Stimulated activated naive CD4-positive, alpha-beta T cell (primary cell): ENCODE results near the gene NCS1.

Source experiments
- DNase-seq, 6 experiments: peaks; one replicate each; lab custom pipeline; 2025; lab: John Stamatoyannopoulos, UW

NCS1 gene

DNA sequence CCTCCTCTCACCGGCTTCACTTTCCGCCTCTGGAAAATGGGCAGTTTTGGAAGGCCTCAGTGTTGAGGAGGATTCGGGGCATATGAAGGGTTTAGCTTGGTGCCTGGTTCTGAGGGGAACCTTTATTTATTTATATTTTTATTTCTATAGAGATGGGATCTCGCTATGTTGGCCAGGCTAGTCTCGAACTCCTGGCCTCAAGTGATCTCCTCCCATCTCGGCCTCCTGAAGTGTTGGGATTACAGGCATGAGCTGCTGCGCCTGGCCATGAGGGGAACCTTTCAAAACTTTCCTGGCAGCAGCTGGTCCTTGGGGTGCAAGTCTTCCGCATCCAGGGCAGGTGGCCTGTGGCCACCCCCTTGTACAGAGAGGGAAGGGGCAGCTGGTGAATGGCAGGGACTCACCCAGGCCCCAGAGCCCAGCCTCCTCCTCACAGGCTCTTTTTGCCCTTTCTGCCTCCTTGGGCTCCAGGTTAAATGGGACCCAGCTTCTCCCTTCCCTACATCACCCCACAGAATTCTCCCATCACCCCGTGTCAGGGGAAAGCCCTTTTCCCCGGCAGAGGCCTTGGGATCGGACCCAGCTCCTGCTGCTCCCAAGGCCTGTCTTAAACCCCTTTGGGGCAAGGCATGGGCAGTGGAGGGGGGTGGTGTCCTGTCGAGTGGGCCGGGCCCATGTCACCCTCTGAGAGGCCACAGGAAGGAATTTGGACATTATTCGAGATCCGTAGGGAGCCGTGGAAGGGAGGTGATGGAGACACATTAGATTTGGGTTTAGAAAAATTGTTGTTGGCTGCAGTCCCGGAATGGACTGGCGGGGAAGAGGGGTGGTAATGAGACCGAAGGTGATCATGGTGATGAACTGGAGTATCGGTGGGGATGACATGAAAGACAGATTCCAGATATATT is 5.9 kb downstream of the NCS1 start:
- DNase-seq: no peak

DNA sequence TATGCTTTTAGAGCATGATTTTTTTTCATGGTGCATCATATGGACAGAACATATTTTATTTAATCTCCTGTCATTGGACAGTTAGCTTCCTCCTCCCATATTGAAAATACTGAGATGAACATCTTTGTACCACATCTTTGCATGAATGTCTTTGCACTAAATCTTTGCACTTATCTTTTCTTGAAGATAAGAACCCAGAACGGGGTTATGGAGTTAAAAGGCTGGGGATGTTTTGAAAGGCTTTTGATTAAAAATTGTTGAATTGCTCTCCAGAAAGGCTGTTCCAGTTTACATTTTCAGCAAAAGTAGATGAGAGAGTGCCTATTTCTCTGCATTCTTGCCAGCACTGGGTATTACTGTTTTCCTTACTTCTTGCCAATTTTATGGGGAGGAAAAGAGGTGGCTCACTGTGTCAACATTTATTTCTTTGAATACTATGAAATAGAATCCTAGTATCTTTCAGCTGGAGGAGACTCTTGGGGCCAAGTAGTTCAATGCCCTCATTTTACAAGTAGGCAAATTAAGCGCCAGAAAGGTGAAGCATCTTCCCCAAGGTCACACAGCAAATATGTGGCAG is 7.2 kb downstream of the NCS1 start:
- DNase-seq: no peak

DNA sequence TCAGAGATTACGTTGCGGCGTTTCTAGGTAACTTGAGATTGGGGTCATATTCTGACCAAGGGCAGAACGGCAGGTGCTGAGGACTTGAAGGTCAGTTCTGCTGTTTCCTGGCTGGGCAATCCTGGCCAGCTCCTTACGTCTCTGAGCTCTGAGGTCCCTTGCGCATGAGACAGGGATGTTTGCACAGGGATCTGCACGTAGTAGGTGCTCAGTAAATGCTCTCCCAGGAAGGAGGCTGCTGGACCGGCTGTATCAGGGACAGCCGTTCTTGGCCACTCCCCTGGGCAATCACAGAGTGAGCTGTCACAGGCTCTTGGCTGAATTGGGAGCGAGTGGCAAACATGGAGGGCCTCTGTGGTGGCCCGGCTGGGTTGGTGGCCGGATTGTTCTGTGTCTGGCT is 8.3 kb downstream of the NCS1 start:
- DNase-seq: no peak

DNA sequence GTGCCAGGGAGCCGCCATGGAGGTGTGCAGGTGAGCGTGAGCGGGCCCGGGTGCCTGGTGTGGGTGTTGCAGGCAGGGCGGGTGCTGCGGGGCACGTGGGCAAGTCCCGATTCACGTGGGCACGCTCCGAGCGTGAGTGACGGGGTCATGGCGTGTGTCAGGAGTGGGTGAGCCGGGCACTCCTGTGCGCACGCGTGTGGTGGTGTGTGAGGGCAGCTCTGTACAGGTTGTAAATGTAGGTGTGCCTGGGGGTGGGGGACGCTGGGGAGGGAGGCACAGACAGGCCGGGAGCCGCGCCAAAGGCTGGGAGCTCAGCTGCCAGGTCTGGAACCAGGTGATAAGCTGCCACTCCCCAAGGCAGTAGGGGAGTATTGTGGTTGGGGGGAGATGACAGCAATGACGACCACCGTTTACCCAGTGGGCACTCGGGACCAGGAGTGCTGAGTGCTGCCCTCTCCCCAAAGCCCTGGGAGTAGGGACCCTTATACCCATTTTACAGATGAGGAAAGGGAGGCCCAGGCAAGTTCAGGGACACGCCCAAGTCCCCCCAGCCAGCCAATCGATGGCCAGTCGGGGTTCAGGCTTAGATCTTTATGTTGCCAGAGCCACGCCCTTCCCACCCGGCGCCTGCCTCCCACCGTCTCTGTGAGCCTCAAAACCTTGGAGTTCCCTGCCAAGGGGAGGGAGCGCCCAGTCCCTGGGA is 9.6 kb downstream of the NCS1 start:
- DNase-seq: no peak

DNA sequence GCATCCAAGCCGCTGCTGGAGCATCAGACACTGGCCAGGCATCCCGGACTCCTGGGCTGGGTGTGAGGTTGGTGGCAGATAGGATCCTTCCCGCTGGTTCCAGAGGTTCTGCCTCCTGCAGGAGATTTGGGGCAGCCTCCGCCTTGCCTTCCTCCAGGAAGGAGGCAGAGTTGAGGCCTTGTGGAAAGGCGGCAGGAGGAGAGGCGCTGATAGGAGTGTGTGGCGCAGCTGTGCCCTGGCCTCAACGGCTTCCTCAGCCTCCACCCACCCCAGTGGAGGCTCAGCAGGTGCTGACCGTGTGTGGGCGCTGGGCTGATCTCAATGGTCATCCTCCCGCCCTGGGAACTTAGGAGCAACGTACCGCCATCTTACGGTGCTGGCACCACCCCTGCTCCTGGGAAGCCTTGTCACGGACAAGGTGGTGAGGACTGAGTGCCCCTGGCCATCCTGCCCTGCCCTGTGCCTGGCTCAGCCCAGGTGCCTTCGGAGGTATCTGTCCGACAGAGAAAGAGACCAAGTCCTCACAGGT is 10.2 kb downstream of the NCS1 start:
- no peak for DNase-seq

DNA sequence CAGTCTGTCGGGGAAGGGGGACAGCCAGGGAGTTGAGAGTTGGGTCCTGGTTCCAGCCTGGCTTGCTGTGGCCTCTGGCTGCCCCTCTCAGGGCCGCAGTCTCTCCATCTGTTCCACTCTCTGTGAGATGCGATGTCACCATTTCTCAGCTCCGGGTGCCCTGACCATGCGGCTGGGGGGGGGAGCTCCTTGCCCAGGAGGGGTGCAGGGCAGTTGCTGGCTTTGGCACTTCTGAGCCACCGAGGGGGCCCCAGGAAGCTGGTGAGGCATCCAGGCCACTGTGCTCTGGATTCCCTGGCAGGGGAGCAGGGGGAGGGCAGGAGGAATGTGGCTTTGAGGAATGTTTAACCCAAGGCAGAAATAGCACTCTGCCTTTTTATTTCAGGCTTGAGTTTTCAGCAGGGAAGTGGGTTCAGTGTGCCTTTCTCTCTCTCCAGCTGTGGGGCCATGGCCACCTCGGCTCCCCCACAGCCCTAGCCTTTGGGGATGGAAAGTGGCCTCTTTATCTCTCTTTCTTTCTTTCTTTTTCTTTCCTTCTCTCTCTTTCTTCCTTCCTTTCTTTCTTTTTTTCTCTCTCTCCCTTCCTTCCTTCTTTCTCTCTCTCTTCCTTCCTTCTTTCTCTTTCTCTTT is 11.0 kb downstream of the NCS1 start:
- no peak for DNase-seq

DNA sequence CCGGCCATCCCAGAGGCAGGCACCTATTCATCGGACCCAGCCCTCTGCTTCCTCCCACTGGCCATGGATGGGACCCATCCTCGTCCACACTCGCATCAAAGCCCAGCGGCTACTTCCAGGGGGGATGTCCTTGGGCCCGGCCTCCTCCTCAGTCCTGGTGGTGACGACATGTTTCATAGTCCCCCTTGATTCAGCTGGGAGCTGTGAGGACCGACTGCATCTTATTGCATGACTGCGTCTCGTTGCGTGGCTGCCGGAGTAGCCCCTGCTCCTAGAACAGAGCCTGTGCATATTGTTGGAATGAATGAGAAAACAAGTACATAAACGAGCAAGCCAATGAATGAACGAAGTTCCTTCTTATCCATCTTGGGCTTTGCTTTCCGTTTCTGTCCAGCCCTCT is 12.8 kb downstream of the NCS1 start:
- DNase-seq: no peak

DNA sequence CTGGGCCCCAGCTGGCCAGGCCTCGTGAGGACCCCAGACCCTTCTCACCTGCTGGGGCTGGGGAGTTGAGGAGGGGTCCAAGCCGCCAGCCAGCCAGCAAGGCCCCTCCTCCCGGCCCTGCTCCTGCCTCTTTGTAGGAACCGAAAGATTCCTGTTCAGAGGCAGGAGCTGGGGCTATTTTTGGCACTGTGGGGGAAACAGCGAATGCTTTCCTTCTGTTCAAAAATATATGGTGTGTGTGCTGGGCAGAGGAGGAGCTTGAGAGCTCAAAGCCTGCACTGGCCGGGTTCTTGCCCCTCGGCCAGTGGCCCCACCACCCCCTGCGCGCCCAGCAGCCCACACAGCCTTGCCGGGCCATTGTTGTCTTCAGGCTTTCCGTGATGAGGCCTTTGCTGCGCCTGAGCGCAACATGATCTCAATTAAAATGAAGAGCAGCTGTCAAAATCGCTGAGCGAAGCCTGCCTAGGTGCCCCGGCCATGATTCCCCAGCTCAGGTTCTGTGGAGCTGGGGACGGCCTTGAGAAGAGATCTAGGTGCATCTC is 13.4 kb downstream of the NCS1 start:
- DNase-seq: no peak

DNA sequence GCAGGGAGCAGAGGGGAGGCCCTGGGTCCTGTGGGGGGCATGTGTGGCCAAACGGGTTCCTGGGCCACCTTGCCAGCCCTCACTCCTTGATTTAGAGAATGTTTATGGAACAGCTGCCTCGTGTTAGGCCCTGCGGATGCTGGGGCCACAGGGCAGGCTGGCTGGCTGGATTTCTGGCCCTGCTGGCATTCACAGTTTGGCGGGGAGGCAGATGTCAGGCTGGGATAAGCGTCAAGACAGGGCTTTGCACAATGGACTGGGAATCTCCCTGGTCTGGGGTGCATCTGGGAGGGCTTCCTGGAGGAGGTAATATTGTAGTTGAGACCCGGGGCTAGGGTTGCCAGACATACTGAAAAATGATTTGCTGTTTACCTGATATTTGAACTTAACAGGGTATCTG is 13.8 kb downstream of the NCS1 start:
- DNase-seq: no peak

DNA sequence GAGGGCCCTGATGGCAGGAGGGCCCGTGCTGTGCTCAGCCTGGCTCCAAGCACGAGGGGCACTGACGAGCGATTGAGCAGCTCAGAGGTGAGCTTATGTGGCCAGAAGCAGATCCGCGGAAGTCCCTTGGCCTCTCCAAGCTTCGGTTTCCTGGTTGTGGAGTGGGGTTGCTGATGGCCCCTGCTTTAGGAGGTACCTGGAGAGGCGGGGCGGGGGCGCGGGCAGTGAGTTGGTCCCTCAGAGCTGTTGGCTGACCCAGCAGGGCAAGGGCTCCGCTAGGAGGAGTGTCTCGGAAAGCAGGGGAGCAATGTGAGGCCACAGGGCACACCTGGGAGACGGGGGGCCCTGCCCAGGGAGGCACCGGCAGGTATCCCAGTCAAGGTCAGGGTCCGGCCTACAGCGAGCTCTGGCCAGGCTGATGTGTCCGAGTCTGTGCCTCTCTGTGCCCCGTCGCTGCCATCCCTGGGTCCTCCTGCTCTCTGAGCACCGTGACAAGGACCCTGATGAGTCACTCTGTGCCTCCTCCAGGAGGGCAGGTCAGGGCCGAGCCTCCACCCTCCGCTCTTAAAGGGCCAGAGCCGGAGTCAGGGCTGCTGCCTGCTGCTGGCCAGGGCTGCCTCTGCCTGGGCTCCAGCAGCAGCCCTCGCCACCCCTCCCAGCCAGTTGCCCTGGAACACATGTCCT is 14.8 kb downstream of the NCS1 start:
- DNase-seq: no peak

DNA sequence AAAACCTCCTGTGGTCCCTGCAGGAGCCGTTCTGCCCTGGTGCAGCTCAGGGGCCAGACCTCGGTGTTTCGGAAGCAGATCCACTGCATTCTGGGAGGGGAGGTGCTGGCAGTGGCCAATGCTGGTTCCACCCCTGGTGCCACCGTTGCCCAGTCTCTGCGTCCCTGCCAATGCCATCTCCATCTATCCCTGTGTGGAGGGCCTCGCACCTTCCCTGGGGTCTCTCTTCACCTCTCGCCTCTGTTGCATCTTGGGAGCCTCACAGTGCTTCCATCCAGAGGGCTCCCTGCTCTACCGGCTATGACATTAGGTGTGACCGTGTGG is 15.3 kb downstream of the NCS1 start:
- no peak for DNase-seq

DNA sequence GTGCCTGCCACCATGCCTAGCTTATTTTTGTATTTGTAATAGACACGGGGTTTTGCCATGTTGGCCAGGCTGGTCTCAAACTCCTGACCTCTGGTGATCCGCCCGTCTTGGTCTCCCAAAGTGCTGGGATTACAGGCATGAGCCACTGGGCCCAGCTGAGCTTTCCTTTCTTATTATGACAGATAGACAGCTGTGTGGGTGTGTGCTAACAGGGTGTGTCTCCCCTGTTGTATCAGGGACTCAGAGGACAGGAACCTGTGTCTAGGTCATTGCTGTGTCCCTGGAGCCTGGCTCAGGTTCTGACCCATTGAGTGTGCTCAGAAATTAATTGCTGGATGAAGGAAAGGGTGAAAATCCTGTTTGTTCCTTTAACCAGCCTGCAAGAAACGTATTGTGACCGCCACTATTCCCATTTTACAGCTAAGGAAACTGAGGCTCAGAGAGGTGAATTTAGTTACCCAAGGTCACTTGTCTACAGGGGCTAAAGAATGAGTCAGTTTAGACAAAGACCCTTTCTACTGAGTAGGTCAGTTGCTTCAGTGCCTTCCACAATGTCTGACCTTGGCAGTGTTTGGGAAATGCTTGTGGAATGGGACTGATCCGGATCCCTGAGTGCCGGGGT is 16.8 kb downstream of the NCS1 start:
- DNase-seq: no peak

DNA sequence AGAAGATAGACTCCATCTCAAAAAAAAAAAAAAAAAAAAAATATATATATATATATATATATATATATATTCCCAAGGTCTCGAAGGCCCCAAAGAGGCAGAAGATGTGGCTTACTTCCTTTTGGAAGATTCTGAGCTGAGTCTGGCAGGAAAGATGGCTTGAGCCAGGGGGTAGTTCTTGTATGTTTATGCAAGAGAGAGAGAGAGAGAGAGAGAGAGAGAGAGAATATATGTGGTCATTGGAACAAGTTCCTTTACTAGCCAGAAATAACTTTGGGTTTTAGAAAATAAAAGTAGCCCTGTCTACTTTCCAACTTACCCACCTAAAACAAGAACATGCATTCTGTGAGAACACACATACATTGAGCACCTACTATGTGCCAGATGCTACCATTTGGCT is 17.6 kb downstream of the NCS1 start:
- DNase-seq: no peak

DNA sequence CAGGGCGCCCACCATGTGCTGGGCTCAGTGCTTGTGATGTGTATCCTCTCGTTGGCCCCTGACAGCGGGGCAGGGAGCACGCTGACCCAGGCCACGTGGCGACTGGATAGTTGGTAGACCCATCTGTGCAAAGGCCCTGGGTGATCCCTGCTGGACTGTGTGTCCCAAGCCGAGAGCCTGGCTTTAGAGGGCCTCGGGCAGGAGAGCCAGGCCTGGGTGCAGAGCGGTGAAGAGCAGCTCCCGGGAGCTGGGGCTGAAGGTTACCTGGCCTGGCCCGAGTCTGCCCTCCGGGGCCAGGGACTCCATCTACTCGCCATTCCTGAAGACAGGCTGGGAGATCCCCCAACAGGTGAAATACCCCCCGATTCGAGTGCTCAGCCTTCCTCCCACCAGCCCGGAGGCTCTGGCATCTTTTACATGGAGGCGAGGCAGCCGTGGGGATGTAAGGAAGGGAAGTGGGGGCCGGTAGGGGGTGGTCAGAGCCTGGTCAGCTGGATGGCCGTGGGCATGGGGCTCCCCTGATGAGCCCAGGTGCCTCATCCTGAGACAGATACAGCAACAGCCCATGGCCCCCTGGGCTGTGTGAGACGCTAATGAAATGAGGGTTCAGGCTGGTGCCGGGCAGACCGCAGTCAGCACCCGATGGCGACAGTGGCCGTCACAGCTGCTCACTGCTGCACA is 19.0 kb downstream of the NCS1 start:
- no peak for DNase-seq

DNA sequence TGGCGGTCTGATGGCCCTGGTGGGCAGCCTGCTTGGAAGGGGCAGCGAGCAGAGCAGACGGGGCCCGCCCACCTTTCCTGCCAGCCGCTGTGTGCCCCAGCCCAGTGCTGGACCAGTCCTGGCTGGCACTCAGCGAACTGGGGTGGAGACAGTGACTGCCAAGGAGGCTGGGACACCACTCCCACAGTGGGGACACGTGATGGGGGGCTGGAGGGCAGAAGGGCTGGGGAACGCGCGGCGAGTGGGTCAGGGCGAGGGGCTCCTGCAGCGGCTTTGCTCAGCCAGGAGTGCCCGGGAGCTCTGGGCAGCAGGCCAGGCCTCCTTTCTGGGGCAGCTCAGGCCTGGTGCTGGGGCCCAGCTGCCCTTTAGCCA is 19.5 kb downstream of the NCS1 start:
- DNase-seq: no peak

DNA sequence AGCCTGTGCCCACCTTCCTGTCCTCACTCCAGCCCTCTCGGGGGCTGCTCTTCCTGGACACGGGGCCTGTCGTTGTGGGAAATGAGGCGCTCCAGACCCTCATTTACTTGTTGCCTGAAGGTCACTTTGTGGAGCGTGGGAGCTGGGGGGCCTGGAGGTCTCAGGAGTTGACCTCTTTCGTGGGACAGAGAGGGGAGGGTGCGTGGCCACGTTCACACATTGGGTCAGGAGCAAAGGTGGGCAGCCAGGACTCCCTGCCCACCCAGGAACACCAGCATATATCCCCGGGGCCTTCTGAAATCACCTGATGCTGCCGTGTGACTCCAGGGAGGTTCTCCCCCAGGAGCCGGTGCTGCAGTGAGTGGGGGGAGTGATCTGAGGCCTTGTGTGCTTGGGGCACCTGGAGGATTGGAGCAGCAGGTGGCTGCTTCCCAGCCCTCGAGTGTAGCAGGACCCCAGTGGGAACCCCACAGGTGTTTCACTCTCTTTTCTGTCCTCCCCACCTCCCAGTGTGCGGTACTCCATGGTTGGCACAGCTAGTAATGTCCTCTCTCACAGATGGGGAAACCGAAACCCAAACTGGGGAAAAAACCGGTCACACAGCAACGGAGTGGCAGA is 20.3 kb downstream of the NCS1 start:
- DNase-seq: no peak

DNA sequence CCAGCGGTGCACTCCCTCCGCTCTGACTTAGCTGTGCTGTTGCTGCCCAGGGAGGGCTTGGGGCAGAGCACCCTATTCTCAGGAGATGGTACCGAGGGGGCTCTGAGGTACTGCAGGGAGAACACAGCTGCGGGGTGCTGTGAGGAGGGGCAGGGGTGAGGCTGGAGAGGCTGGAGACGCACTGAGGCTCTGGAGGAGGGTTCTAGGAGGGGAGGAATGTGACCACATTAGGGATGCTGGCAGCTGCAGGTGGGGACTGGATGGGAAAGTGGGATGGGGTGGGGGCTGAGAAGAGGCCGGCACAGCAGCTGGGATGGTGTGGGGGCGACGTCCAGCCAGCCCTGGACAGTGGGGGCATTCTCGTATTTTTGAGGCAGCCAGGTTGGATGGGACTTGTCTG is 20.9 kb downstream of the NCS1 start:
- no peak for DNase-seq

DNA sequence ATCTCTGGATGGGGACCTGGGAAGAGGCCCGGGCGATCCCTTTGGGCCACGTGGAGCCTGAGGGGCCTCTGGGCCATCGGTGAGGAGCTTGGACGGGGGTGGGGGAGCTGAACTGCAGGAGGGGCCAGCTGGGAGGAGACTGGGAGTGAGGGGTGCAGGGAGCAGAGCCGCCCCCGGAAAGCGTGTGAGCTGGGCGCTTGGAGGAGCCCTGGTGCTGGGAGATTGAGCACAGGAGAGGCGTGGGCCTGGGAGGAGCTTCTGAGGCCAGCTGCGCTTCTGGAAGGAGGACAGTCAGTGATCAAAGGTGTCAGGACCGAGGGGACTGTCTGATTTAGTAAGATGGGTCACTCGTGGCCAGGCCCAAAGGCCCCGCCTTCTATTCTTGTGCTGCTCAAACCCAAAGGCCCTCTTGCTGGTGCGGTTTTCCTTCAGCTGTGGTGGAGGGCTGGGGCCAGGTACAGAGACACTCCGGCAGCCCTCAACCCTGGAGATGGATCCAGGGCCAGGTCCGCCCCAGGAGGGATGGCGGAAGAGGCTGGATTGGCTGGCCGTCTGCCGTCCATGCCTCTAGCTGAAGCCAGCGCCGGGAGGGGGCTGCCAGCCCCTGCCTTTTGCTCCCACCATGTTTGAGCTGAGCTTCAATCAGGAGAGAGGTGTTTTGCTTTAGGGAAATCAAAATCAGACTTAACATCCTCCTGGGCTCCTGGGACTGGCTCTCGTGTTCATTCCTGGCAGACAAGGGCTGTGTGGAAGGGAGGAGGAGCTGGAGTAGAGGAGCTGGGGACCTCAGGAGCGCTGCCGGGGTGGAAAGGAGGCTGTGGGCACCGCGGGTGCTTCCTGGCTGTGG is 21.6 kb downstream of the NCS1 start:
- no peak for DNase-seq

DNA sequence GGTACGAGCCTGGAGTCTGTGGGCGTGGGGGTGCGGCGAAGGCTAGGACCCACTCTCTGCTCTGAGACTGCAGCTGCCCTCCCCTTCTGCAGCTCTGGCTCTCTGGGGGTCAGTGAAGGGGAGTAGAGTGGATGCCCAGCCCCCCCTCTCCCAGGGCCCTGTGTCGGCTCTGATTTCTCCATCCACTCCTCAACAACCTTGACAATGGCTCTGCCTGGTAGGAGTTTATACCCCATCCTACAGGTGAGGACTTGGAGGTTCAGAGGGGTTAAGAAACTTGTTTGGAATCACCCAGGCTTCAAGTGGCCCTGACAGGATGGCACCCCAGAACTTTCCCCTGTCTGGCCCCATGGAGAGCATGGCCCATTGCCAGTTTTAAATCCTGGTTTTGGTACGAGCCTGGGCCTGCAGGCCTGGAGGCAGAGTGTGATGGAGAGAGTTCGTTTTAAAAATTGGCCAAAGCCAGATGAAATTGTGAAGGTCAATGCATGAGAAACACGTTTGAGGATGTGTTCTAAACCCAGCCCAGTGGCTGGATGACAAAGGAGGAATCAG is 22.3 kb downstream of the NCS1 start:
- no peak for DNase-seq
